ENCODE data around the gene RAPGEF1.

The RAPGEF1 gene

GRCh38 chr9:131582466-131583336, 157.2 kb downstream of the RAPGEF1 start:
- no peak for DNase-seq

DNA sequence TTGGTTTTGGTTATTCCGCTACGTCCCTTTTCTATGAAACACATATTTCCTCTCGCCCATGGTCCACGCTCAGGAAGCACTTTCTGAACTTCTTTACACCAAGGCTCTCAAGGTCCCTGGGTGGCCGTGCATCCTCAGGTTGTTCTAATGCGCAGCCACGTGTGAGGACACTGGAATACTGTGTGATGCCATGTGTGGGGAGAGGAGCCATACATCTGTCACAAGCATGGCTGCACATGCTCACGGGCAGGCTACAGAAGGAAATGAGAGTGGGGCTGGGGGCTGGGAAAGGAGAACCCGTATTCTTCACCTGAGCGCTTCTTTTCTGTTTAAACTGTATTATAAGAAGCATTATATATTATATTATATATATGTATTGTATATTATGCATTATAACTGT, 157.8 kb downstream of the RAPGEF1 start:
- DNase-seq, result no peak

- no peak for DNase-seq
These were observed 159.5 kb downstream of the RAPGEF1 start for GRCh38 chr9:131580358-131580757.

GRCh38 chr9:131579789-131580211, 160.1 kb downstream of the RAPGEF1 start:
- no peak for DNase-seq

DNA sequence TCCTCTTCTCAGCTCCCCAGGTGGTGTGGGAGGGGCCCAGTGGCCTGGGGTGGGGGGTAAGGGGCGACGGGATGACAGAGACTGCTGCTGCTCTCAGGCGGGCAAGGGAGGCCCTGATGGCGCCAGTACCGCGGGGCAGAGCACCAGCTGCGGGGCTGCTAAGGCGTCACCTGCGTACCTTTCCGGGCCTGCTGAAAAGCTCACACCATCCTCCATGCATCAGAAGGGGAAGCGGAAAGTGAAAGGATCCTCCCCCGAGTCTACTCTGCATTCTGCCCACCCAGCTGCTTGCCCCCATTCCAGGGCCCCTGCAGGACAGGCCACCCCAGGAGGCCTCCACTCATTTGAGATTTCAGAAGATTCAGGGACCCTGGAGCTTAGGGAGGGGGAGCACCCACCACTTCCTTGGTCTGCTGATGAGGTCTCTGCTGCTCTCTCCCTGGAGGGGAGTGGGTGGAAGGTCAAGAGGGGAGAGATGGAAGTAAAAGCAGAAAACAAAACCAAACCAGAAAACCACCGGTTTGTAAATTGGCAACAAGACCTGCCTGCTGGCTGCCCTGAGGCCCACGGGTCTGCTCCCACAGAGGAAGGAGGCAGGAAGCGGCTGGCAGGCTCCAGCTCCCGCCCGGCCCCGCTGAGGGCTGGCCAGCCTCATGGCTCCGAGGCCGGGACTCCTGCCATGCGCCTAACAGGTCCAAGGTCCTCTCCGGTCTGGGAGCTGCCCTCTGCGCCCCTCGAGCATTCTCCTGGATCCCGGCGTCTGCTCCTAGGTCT, 161.0 kb downstream of the RAPGEF1 start:
- no peak for DNase-seq

DNA sequence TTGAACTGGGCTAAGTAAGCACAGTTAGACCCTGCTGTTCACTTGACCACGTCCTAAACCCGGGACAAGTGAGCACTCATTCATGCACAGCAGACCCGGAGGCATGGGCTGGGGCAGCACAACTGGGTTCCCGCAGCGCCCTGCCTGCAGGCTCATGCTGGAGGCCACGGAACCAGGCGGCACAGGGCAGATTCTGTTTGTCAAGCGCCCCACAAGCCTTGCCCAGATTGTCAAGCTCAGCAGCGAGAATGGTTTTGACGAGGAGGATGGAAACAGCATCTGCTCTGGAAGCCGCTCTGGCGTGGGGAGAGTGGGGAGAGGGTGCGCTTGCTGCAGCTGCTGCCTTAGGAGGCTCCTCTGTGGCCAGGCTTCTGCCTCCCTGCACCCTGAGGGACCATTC, 161.9 kb downstream of the RAPGEF1 start:
- no peak for DNase-seq

DNA sequence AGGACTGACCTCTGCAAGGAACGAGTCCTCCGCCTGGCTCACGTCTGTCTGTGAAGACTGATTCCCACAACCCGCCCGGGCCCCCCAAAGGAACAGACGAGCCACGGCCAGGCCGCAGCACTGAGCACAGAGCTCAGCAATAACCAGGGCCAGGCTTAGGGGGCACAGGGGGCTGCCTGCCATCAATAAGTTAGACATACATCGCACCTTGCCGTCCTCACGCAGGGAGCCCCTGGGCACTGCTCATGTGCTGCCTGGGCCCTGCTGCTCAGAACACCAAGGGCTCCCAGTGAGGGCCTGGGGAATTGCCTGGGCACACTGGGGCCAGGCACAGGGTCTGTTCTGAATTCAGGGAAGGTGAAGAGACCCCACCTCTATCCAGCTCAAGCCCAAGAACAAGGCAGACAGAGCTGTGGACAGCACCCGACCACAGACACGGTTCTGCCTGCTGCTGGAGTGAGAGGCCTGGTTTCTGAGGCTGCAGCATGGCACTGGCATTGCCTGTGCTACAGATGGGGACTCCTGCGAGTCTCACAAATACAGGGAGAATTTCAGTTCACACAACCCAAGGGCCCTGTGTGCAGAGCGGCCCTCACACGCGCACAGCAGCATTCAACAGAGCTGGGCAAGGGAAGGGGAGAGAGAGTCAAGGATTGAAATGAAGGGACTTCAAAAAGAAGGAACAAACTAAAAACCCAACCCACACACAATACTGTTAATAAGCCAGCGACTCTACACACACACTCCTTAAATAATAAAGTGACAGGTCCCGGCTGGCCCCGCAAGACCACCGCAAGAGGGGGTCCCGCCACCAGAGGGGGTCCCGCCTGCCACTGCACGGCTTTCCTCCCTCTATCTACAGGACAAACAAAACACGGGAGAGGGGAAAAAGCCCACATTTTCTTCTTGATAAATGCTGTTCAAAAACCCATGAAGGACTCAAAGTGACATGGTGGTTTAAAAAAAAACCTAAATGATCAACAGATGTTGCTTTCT, 162.6 kb downstream of the RAPGEF1 start:
- DNase-seq, result no peak

DNA sequence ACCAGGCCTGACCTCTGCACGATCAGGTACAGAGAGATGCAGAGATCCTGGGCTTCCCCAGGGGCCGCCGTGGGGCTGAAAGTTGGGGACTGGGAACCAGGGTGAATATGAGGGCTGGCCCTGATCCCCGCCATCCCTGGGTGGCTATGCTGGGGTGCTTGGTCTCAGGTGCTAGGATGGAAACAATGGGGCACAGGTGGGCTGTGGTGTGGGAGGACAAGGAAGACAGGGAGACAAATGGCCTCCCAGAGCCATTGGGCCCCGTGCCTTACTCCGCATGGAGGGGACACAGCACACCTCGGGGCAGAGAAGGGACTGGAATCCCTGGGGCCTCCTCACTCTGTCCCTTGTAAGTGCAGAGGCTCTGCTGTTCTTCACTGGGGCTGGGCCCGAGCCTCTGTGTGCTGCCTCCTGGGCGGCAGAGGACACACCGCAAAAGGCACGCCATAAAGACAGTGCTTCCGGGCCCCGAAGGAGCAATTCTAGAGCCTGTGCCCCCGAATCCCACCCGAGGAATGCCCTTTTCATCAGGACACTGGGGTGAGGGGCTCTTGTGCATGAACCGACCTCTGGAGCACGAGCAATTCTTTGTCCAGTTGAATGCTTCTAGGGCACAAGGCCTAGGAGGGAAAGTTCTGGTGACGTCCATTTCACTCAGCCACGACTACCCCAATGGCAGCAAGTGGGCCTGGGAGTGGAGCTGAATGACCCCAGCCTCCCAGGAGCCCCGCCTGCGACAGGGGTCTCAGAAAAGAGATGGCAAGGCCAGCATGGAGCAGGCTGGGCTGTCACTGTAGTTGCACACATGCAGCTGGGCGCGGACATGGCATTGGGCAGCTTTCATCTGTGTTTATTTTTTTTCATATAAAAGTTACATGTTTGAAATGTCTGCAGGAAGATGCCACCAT, 163.7 kb downstream of the RAPGEF1 start:
- DNase-seq, result no peak

DNA sequence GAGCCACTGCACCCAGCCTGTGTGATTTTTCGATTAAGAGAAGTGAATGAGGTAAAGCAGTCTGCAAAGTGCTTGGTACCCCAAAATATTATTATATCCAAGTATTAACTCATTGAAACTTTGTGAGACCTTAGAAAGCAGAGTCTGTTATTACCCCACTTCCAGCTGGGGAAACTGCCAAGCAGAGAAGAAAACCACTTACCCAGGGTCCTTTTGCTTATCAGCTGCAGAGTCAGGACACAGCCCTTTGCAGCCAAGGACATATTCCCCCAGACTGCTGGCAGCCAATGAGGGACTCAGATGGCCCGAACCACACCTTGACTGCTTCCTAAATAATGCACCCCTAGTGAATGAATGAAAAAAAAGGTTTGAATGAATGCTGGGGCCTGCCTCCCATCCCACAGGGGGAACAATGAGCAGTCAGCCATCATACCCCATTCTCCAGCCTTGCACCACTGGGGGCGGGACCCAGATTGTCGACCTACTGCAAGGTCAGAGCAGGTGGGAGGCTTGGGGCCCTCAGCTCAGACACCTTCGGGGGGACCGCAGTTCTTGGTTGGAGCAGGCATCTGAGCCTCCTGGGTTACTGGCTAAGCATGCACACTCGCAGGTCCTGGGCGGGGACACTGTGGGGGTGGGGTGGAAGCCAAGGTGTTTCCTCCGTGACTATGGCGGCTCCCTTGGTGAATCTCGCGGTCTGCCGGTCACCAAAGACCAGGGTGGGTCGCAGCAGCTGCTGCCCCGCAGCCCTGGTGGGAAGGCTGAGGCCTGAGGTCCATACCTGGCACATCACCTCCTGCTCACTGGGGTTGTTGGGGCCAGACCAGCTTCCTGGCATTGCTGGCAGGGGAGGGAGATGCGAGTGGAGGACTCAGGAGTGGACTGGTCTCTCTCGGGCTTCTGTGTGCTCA, 164.9 kb downstream of the RAPGEF1 start:
- DNase-seq, result no peak

GRCh38 chr9:131567910-131568309, 172.0 kb downstream of the RAPGEF1 start:
- DNase-seq, result no peak

GRCh38 chr9:131566158-131566557, 173.7 kb downstream of the RAPGEF1 start:
- DNase-seq, result no peak

- no peak for DNase-seq
These were observed 174.5 kb downstream of the RAPGEF1 start for GRCh38 chr9:131565369-131565768.

DNA sequence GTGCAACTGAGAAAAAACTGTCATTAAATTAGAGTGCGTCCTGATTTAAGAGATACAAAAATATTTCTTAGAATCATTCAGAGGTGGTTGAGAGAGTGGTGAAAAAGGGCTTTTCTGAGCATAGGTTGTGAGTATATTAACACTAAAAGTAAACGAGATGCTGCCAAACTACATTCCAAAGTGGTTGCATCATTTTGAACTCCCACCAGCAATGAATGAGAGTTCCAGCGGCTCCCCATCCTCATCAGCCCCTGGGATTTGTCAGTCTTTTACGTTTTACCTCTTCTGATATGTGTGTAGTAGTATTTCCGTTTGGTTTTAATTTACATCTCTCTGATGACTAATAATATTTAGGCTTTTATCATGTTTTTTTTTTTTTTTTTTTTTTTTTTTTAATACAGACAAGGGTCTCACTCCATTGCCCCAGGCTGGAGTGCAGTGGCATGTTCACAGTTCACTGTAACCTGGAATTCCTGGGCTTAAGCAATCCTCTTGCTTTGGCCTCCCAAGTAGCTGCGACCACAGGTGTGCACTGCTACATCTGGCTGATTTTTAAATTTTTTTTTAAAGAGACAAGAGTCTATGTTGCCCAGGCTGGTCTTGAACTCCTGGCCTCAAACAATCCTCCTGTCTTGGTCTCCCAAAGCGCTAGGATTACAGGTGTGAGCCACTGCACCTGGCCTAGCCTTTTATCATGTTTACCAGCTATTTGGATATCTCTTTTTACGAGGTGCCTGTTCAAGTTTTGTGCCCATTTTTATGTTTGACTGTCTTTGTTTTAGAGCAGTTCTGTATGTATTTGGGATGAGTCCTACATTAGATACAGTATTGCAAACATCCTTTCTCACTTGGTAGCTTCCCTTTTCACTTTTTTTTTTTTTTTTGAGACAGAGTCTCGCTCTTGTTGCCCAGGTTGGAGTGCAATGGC, 177.6 kb downstream of the RAPGEF1 start:
- no peak for DNase-seq

GRCh38 chr9:131559421-131560000, 180.4 kb downstream of the RAPGEF1 start:
- no peak for DNase-seq

GRCh38 chr9:131557855-131558548, 181.9 kb downstream of the RAPGEF1 start:
- no peak for DNase-seq

DNA sequence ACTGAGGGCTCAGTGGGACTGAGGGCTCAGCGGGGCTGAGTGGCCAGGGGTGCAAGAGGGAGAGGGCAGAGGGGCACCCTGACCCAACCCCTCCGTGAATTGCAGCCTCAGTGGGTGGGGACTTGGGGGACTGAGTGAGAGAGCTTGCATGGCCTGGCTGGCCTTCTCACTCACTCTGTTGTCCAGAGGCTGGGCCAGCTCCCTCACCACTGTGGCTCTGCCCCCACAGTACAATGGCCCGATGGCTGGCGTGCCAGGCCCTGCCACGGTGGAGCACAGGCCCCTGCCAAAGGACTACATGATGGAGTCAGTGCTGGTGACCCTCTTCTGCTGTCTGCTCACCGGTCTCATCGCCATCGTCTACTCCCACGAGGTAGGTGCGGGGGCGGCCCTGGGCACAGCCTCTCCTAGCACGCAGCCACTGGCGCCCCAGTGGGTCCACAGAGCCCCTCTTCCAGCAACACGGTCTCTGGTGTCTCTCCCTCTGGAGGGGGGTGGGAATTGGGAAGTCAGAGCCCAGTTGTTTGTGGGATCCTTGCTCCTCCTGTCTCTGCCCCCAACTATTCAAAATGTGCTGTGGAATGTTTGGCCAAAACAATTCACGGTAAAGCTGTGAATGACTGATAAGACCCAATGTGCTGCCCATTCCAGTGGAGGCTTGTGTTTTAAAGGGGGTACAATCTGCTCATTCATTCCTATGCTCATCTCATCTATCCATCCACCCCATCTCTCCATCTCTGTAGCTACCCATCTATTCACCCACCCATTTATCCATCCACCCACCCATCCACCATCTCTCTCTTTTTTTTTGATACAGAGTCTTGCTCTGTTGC, 183.8 kb downstream of the RAPGEF1 start:
- no peak for DNase-seq

GRCh38 chr9:131554843-131555351, 185.0 kb downstream of the RAPGEF1 start:
- DNase-seq, result no peak

Measured in NCI-H2107 (cell line).